H9 (cell line): Measurements from ENCODE around the gene RAI1. TPM values are rescaled to one million over a fixed set of nuclear protein-coding genes. Genes with fewer than 3 reads are reported as not detected.

Experiments
- DNase-seq: peaks from one replicate; pipeline ENCODE4 v3.0.0-alpha.2; 2017
- H2AFZ ChIP-seq: one replicate; pipeline ENCODE4 v1.6.1; 2013; ENCODE audit warnings: mild to moderate bottlenecking, low read length, control low read depth, moderate library complexity
- H2AK5ac ChIP-seq: 2 replicates; pipeline ENCODE4 v1.6.1; 2013; ENCODE audit warnings: low read length, control low read depth, mixed read lengths; ENCODE audit not compliant: insufficient read length
- H2BK120ac ChIP-seq: one replicate; pipeline ENCODE4 v1.6.1; 2013; ENCODE audit warnings: low read depth, mild to moderate bottlenecking, low read length, control low read depth, inconsistent platforms; ENCODE audit not compliant: poor library complexity, severe bottlenecking
- H2BK12ac ChIP-seq: 2 replicates; pipeline ENCODE4 v1.6.1; 2013; ENCODE audit warnings: low read length, control low read depth, mixed read lengths, low read depth; ENCODE audit not compliant: insufficient read length
- H2BK15ac ChIP-seq: 2 replicates; pipeline ENCODE4 v1.6.1; 2013; ENCODE audit warnings: low read depth, low read length, control low read depth
- H2BK20ac ChIP-seq: one replicate; pipeline ENCODE4 v1.6.1; 2013; ENCODE audit warnings: low read depth, mild to moderate bottlenecking, low read length, control low read depth, inconsistent platforms; ENCODE audit not compliant: poor library complexity, severe bottlenecking
- H2BK5ac ChIP-seq: 2 replicates; pipeline ENCODE4 v1.6.1; 2013; ENCODE audit warnings: low read length, control low read depth, mixed read lengths; ENCODE audit not compliant: insufficient read length
- H3K14ac ChIP-seq: 2 replicates; pipeline ENCODE4 v1.6.1; 2013; ENCODE audit warnings: low read length, control low read depth; ENCODE audit not compliant: insufficient read depth
- H3K18ac ChIP-seq: 2 replicates; pipeline ENCODE4 v1.6.1; 2013; ENCODE audit warnings: low read depth, mild to moderate bottlenecking, mixed read lengths, low read length, control low read depth; ENCODE audit not compliant: insufficient read length
- H3K23ac ChIP-seq: 2 replicates; pipeline ENCODE4 v1.6.1; 2013; ENCODE audit warnings: low read length, control low read depth, mixed read lengths, low read depth; ENCODE audit not compliant: insufficient read length
- H3K23me2 ChIP-seq: 2 replicates; pipeline ENCODE4 v1.6.1; 2013; ENCODE audit warnings: low read depth, mild to moderate bottlenecking, mixed read lengths, low read length, control low read depth; ENCODE audit not compliant: insufficient read length, poor library complexity, severe bottlenecking
- H3K27ac ChIP-seq: 2 replicates; pipeline ENCODE4 v1.5.1; 2013; ENCODE audit warnings: low read length, control low read depth, mixed read lengths, low read depth; ENCODE audit not compliant: insufficient read length
- H3K27me3 ChIP-seq: 2 replicates; pipeline ENCODE4 v1.6.1; 2013; ENCODE audit warnings: low read length, control low read depth, inconsistent platforms; ENCODE audit not compliant: insufficient read depth
- H3K4ac ChIP-seq: 2 replicates; pipeline ENCODE4 v1.6.1; 2013; ENCODE audit warnings: low read depth, mild to moderate bottlenecking, control low read depth, inconsistent platforms, low read length, moderate library complexity
- H3K4me1 ChIP-seq: 2 replicates; pipeline ENCODE4 v1.6.1; 2013; ENCODE audit warnings: low read length, control low read depth, inconsistent platforms; ENCODE audit not compliant: insufficient read depth
- H3K4me2 ChIP-seq: 2 replicates; pipeline ENCODE4 v1.6.1; 2013; ENCODE audit warnings: low read length, control low read depth, mixed read lengths; ENCODE audit not compliant: insufficient read length, insufficient read depth
- H3K56ac ChIP-seq: 2 replicates; pipeline ENCODE4 v1.6.1; 2013; ENCODE audit warnings: low read depth, mild to moderate bottlenecking, mixed read lengths, low read length, control low read depth; ENCODE audit not compliant: insufficient read length
- H3K79me1 ChIP-seq: 2 replicates; pipeline ENCODE4 v1.6.1; 2013; ENCODE audit warnings: low read depth, mild to moderate bottlenecking, moderate library complexity, low read length, control low read depth, inconsistent platforms; ENCODE audit not compliant: insufficient read depth, poor library complexity, severe bottlenecking
- H3K79me2 ChIP-seq: 2 replicates; pipeline ENCODE4 v1.6.1; 2013; ENCODE audit warnings: low read length, control low read depth, inconsistent platforms; ENCODE audit not compliant: insufficient read depth
- H3K9ac ChIP-seq: 2 replicates; pipeline ENCODE4 v1.6.1; 2013; ENCODE audit warnings: low read length, control low read depth, mixed read lengths; ENCODE audit not compliant: insufficient read length; ENCODE audit errors: extremely low read depth
- H3K9me3 ChIP-seq: one replicate; pipeline ENCODE4 v1.6.1; 2013; ENCODE audit warnings: low read depth, low read length, inconsistent platforms; ENCODE audit not compliant: control insufficient read depth
- H3T11ph ChIP-seq: one replicate; pipeline ENCODE4 v1.6.1; 2013; ENCODE audit warnings: mild to moderate bottlenecking, low read length, control low read depth, inconsistent platforms
- H4K20me1 ChIP-seq: one replicate; pipeline ENCODE4 v1.6.1; 2013; ENCODE audit not compliant: control insufficient read depth, insufficient read length, insufficient read depth
- H4K5ac ChIP-seq: 2 replicates; pipeline ENCODE4 v1.6.1; 2013; ENCODE audit warnings: low read depth, mild to moderate bottlenecking, mixed read lengths, low read length, control low read depth; ENCODE audit not compliant: insufficient read length
- H4K8ac ChIP-seq: replicated peaks from 2 replicates; pipeline ENCODE4 v1.6.1; 2013; ENCODE audit warnings: low read length, control low read depth, mixed read lengths, low read depth; ENCODE audit not compliant: insufficient read length
- H4K91ac ChIP-seq: 2 replicates; pipeline ENCODE4 v1.6.1; 2013; ENCODE audit warnings: low read depth, mild to moderate bottlenecking, moderate library complexity, mixed read lengths, low read length, control low read depth; ENCODE audit not compliant: insufficient read length
- H3K27ac Mint-ChIP-seq, 3 experiments: 2 replicates in 2 of 3; 3 replicates in 1 of 3; pipeline ENCODE4 v1.8.0; 2020 to 2021; ENCODE audit warnings: mixed read lengths in 3 of 3, mild to moderate bottlenecking in 1 of 3, moderate library complexity in 1 of 3
- H3K27me3 Mint-ChIP-seq: 2 replicates; pipeline ENCODE4 v1.8.0; 2021; ENCODE audit warnings: low read depth, mild to moderate bottlenecking, moderate library complexity, mixed read lengths
- H3K36me3 Mint-ChIP-seq, 3 experiments: 2 replicates in 2 of 3; 3 replicates in 1 of 3; pipeline ENCODE4 v1.8.0; 2020 to 2021; ENCODE audit warnings: low read depth in 3 of 3, mixed read lengths in 3 of 3; ENCODE audit not compliant: insufficient read depth in 1 of 3
- H3K4me1 Mint-ChIP-seq, 2 experiments: 2 replicates each; pipeline ENCODE4 v1.8.0; 2020; ENCODE audit warnings: mixed read lengths in 2 of 2
- H3K4me3 Mint-ChIP-seq, 2 experiments: 2 replicates in 1 of 2; 3 replicates in 1 of 2; pipeline ENCODE4 v1.8.0; 2020 to 2021; ENCODE audit warnings: mild to moderate bottlenecking in 2 of 2, mixed read lengths in 2 of 2, moderate library complexity in 1 of 2
- H3K9me3 Mint-ChIP-seq, 2 experiments: 2 replicates in 1 of 2; 3 replicates in 1 of 2; pipeline ENCODE4 v1.8.0; 2020; ENCODE audit warnings: mild to moderate bottlenecking in 2 of 2, mixed read lengths in 2 of 2, moderate library complexity in 1 of 2
- WGBS: extraction: QIAGEN DNeasy Blood & Tissue Kit; methylation state at CpG from one replicate; pipeline ENCODE4 v1.1.7; 2013; ENCODE audit warnings: missing lambda C conversion rate, low lambda C conversion rate, mixed read lengths; ENCODE audit not compliant: insufficient read length; ENCODE audit errors: extremely low coverage; 5-methylcytosine and 5-hydroxymethylcytosine counted together
- total RNA-seq: library from RNA; stranded (reverse); gene quantifications from 2 replicates; pipeline ENCODE4 v1.2.1, GENCODE V29; 2021
- TF ChIP-seq, protein P1 (sequence below): fragments of 200-600 bp; sonication (generic); conservative IDR thresholded peaks from 3 replicates; pipeline ENCODE4 v1.8.0; 2021; ENCODE audit warnings: antibody characterized with exemption, mild to moderate bottlenecking

The RAI1 gene
- total RNA-seq, 1 experiment from 2014 or later = 1.5 TPM

DNA sequence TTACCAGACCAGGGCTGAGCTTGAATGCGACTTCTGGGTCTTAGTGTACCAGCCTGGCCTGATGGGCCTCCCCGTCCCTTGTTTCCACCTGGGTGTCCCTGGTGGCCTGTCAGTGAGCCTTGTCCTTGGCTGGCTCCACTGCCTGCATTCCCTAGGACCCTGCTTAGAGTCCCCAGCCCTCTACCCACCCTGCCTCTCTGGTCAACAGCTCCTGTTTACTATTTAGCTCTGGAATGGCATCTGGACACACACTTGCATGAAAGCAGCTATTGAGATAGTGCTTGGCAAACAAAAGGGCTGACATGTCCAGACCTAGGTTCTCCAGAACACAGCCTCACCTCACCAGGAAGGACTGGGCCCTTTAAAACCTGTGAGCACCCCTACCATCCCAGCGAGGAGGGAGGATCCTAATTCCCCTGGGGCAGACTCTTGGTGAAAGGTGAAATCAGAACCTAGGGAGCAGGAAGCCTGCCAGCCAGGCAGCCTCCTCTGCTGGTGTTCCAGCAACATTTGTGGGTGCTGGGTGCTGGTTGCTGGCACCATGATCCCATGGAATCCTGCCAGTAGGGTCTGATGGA, 38.8 kb downstream of the RAI1 start:
- Histone ChIP-seq H3K9ac (no peak overlapping the region), H3K14ac (no peak overlapping the region), H3K79me1 (no peaks in the 10 kb centered on the region), H3K23me2 (peaks cover 9% of the 10 kb centered on the region), H2BK20ac (no peak overlapping the region), H3K4me2 (no peak overlapping the region), H3K9me3 (no peaks in the 10 kb centered on the region), H4K20me1 (no peaks in the 10 kb centered on the region), H3K27me3 (peaks cover 77% of the 10 kb centered on the region), H3K4ac (no peak overlapping the region), H3K18ac (no peak overlapping the region), H4K5ac (no peak overlapping the region), H4K91ac (no peak overlapping the region), H3T11ph (no peak overlapping the region), H3K79me2 (no peaks in the 10 kb centered on the region), H2AK5ac (no peak overlapping the region), H3K23ac (no peak overlapping the region), H2BK5ac (no peak overlapping the region), H3K4me1 (no peaks in the 10 kb centered on the region; the same call in 1 of the 2 replicates), H3K27ac (no peak overlapping the region), H3K56ac (no peak overlapping the region), H2BK15ac (no peak overlapping the region), H4K8ac (no peak overlapping the region), H2AFZ (no peak overlapping the region), H2BK12ac (no peak overlapping the region), H2BK120ac (no peak overlapping the region)
- Mint-ChIP-seq H3K4me3 (no peak overlapping the region), H3K4me1 (peaks cover 19 to 23% of the 10 kb centered on the region in 2 experiments), H3K9me3 (no peaks in the 10 kb centered on the region; a peak in 1 of 5 replicates), H3K27ac (no peak overlapping the region), H3K36me3 (peaks cover 0 to 2% (median 0%) of the 10 kb centered on the region in 3 experiments; a peak in 2 of 7 replicates), H3K27me3 (peaks cover 100% of the 10 kb centered on the region)
- TF ChIP-seq, protein P1, sequence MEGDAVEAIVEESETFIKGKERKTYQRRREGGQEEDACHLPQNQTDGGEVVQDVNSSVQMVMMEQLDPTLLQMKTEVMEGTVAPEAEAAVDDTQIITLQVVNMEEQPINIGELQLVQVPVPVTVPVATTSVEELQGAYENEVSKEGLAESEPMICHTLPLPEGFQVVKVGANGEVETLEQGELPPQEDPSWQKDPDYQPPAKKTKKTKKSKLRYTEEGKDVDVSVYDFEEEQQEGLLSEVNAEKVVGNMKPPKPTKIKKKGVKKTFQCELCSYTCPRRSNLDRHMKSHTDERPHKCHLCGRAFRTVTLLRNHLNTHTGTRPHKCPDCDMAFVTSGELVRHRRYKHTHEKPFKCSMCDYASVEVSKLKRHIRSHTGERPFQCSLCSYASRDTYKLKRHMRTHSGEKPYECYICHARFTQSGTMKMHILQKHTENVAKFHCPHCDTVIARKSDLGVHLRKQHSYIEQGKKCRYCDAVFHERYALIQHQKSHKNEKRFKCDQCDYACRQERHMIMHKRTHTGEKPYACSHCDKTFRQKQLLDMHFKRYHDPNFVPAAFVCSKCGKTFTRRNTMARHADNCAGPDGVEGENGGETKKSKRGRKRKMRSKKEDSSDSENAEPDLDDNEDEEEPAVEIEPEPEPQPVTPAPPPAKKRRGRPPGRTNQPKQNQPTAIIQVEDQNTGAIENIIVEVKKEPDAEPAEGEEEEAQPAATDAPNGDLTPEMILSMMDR = no peak
- DNase-seq = no peak
- no CpG with 5 or more reads among the region's 3 CpGs for WGBS
